ENCODE results near the gene CLRN3. TPM values are rescaled to one million over a fixed set of nuclear protein-coding genes. Genes with fewer than 3 reads are reported as not detected.

CLRN3 gene
- total RNA-seq, 4 donors from 2014 or later = 35.2 to 167 (median 77.1) TPM

DNA sequence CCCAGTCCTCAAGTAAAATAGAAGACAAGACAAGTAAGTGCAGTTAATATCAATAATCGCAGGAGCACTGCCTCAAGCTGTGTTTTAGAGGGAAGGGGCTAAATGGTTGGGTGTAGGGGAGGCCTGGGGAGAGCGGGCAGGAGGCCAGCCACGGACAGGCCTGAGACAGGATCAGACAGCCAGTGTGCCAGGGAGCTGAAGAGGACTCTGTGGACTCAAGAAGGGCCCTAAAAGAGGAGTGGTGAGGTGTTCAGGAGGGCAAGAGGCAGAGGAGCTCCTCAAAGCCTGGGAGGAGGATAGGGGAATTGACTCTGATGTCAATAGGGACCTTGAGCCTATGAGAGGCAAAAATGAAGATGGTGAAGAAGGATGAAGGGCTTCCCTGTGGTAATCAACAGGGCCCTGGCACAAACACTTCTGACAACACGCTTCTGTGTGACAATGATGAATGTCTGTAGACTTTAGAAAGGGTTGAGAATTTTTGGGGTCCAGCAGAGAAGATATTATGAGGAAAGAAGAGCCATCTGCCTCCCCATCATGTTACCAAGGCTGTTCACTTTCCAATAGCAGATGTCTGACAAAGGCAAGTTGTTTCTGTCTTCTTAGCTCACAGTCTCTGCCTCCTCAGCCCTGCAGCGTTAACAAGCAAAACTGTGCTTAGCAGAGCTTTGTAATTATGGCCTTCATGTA is 11.7 kb upstream of the CLRN3 start:
- H3K27me3 ChIP-seq = no peaks in the 10 kb centered on the region
- H3K4me3 ChIP-seq = no peak overlapping the region
- TF ChIP-seq POLR2A (IDR thresholded peaks at IDR 0.05) = no peak
- TF ChIP-seq EP300 (IDR thresholded peaks at IDR 0.05; ENCODE audit: low read depth) = no peak
- TF ChIP-seq, protein P1, sequence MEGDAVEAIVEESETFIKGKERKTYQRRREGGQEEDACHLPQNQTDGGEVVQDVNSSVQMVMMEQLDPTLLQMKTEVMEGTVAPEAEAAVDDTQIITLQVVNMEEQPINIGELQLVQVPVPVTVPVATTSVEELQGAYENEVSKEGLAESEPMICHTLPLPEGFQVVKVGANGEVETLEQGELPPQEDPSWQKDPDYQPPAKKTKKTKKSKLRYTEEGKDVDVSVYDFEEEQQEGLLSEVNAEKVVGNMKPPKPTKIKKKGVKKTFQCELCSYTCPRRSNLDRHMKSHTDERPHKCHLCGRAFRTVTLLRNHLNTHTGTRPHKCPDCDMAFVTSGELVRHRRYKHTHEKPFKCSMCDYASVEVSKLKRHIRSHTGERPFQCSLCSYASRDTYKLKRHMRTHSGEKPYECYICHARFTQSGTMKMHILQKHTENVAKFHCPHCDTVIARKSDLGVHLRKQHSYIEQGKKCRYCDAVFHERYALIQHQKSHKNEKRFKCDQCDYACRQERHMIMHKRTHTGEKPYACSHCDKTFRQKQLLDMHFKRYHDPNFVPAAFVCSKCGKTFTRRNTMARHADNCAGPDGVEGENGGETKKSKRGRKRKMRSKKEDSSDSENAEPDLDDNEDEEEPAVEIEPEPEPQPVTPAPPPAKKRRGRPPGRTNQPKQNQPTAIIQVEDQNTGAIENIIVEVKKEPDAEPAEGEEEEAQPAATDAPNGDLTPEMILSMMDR (IDR thresholded peaks at IDR 0.05) = no peak
- no peak for TF ChIP-seq POLR2AphosphoS5 (IDR thresholded peaks at IDR 0.05)
- in situ Hi-C loops (cut with MboI; ENCODE audit: low pct_ligation_motif_present in 1 of 4, low pct_unique_long_range_greater_than_20kb in 1 of 4, low sequenced_read_pairs in 3 of 4) (loop anchor here in 3 of 4 donors (10.0 to 25.0 kb wide), 3 partner anchors 108 to 170 kb away; no protein-coding TSS in a partner anchor), intact Hi-C loops (cut with DNase I; ENCODE audit: low total_unique reads) (no loop called here)
- DNase-seq = no peak
- peak overlapping the region in 2 of 4 donors; percentile 36 to 85 for H3K27ac ChIP-seq
- no peaks in the 10 kb centered on the region for H3K9me3 ChIP-seq
- H3K36me3 ChIP-seq = no peaks in the 10 kb centered on the region
- peaks cover 0 to 55% (median 29%) of the 10 kb centered on the region in 4 donors for H3K4me1 ChIP-seq
- WGBS, 2 donors (ENCODE audit: low coverage in 1 of 2) = 72 to 89% methylated on average over 4 to 5 of the region's 5 CpGs

DNA sequence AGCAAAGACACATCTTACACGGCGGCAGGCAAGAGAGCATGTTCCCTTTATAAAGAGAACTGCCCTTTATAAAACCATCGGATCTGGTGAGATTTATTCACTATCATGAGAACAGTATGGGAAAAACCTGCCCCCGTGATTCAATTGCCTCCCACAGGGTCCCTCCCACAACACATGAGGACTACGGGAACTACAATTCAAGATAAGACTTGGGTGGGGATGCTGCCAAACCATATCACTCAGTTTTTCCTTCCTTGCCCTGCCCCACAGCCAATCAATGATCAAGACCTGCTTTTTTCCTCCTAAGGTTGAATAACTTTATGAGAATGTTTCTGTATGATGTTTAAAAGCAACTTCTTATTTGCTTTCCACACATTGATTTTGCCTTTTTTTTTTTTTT is 11.0 kb upstream of the CLRN3 start:
- TF ChIP-seq, protein P1 (IDR thresholded peaks at IDR 0.05) = no peak
- TF ChIP-seq POLR2AphosphoS5 (IDR thresholded peaks at IDR 0.05) (no peak), POLR2A (IDR thresholded peaks at IDR 0.05) (no peak), EP300 (IDR thresholded peaks at IDR 0.05; ENCODE audit: low read depth) (no peak)
- DNase-seq = no peak
- Histone ChIP-seq H3K27me3 (no peaks in the 10 kb centered on the region), H3K36me3 (no peaks in the 10 kb centered on the region), H3K27ac (peak overlapping the region in 3 of 4 donors; percentile 12 to 29 (median 18)), H3K4me1 (peaks cover 0 to 60% (median 29%) of the 10 kb centered on the region in 4 donors), H3K4me3 (no peak overlapping the region), H3K9me3 (no peaks in the 10 kb centered on the region)
- in situ Hi-C loops (cut with MboI; ENCODE audit: low pct_ligation_motif_present in 1 of 4, low pct_unique_long_range_greater_than_20kb in 1 of 4, low sequenced_read_pairs in 3 of 4) = loop anchor here in 3 of 4 donors (10.0 to 25.0 kb wide), 3 partner anchors 109 to 171 kb away; no protein-coding TSS in a partner anchor
- WGBS, 2 donors (ENCODE audit: low coverage in 1 of 2) = 66 to 82% methylated on average over 3 to 5 of the region's 5 CpGs
- intact Hi-C loops (cut with DNase I; ENCODE audit: low total_unique reads) = no loop called here

DNA sequence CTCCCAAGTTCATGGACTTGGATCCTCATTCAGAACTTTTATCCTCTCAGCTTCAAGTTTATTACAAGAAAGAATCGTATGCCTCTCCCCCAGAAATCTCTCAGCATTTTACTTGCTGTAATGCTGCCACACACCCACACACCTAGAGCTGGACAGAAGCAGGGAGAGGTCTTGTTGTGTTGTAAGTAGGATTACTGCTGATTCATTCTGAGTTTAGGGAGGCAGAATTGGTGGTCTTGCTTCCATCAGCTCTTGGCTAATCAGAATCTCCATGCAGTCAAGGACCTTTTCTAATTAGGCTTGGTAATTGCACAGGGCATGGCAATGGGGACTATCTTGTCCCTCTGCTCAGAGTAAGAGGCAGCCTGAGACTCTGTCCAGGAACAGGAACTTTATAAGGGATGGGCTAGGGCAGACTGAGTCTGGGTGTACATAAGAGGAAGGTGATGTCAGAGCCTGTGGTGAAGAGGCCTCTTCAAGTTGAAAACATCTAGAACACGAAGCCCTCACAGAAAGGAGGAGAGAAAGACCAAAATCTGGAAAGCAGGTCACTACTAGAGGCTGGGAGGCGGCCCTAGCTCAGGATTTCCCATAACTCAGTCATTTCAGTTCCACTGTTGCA is 7.1 kb upstream of the CLRN3 start:
- H3K27ac ChIP-seq = peak overlapping the region in 3 of 4 donors; percentile 31 to 71 (median 64)
- TF ChIP-seq POLR2A (IDR thresholded peaks at IDR 0.05) (peak; percentile 14), EP300 (IDR thresholded peaks at IDR 0.05; ENCODE audit: low read depth) (no peak)

DNA sequence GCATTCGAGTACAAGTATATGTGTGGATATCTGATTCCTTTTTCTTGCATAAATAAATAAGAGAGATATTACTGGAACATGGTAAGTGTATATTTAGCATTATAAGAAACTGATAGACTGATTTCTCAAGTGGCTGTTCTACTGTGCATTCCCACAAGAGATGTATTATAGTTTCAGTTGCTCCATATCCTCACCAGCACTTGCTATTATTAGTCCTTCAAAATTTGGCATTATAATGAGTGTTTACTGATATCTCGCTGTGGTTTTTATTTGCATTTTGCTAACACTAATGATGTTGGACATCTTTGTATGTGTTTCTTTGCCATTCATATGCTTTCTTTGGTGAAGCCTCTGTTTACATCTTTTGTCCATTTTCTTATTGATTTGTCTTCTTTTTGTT is 4.4 kb upstream of the CLRN3 start:
- Histone ChIP-seq H3K4me1 (peaks cover 0 to 38% (median 4%) of the 10 kb centered on the region in 4 donors), H3K4me3 (no peak overlapping the region), H3K27ac (no peak overlapping the region), H3K9me3 (no peaks in the 10 kb centered on the region), H3K36me3 (no peaks in the 10 kb centered on the region), H3K27me3 (no peaks in the 10 kb centered on the region)
- no peak for DNase-seq
- TF ChIP-seq POLR2AphosphoS5 (IDR thresholded peaks at IDR 0.05) = no peak
- TF ChIP-seq, protein P1 (IDR thresholded peaks at IDR 0.05) = no peak
- 81 to 84% methylated on average over 2 of the region's 2 CpGs for WGBS, 2 donors (ENCODE audit: low coverage in 1 of 2)
- in situ Hi-C loops (cut with MboI; ENCODE audit: low pct_ligation_motif_present in 1 of 4, low pct_unique_long_range_greater_than_20kb in 1 of 4, low sequenced_read_pairs in 3 of 4) (no loop called here), intact Hi-C loops (cut with DNase I; ENCODE audit: low total_unique reads) (no loop called here)

More for the DNA sequence above, 7.1 kb upstream of the CLRN3 start:
- WGBS, 2 donors (ENCODE audit: low coverage in 1 of 2) = 57% methylated on average over 2 to 3 of the region's 3 CpGs
- no peaks in the 10 kb centered on the region for H3K9me3 ChIP-seq
- no peaks in the 10 kb centered on the region for H3K36me3 ChIP-seq
- in situ Hi-C loops (cut with MboI; ENCODE audit: low pct_ligation_motif_present in 1 of 4, low pct_unique_long_range_greater_than_20kb in 1 of 4, low sequenced_read_pairs in 3 of 4) = loop anchor here in 3 of 4 donors (10.0 to 25.0 kb wide), 3 partner anchors 112 to 175 kb away; no protein-coding TSS in a partner anchor
- no peak overlapping the region for H3K4me3 ChIP-seq
- H3K27me3 ChIP-seq = no peaks in the 10 kb centered on the region
- no peak for DNase-seq
- intact Hi-C loops (cut with DNase I; ENCODE audit: low total_unique reads) = no loop called here
- peaks cover 0 to 28% (median 8%) of the 10 kb centered on the region in 4 donors for H3K4me1 ChIP-seq
